ENCODE data around the gene SEC24D. TPM values are rescaled to one million over a fixed set of nuclear protein-coding genes. Genes with fewer than 3 reads are reported as not detected.
A peak's percentile ranks its signal among the peaks of the same experiment; 100 is the strongest.

Gene SEC24D
- total RNA-seq, 1 experiment from 2014 or later: 61.5 TPM

DNA sequence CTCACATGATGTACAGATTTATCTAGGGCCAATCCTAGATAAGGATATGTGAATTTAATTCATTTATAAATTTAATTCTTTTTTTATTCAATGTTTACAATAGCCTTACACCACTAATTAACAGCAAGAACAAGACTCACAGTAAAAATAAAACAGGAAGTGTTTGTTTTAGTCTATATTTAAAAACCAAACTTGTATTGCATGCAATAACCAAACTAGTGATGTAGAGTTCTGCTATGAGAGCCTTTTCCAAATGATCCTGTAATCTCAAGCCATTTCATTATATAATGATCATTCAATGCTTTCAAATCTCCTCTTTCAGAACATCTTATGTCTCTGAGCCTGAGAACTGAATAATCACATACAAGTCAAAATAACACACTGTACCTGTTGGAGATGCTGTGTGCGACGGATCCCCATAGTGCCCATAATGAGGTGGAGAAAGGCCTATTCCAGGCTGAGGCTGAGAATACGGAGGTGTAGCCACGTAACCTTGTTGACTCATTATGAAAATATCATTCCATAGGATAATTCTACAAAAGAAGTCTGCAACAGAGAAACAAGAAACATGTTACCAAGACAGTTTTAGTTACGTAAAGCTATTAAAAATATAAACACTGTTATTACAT lies 2.6 kb downstream of the SEC24D start:
- Histone ChIP-seq H4K91ac (ENCODE audit: insufficient read length, low read depth, low read length) (no peak overlapping the region), H2AK5ac (ENCODE audit: insufficient read length, low read length) (no peak overlapping the region), H3K79me2 (ENCODE audit: insufficient read depth, low read length) (peaks cover 14% of the 10 kb centered on the region; the same call in 1 of the 2 replicates), H3K23ac (ENCODE audit: insufficient read length, low read depth, low read length) (no peak overlapping the region), H3K27me3 (ENCODE audit: insufficient read depth, low read length) (no peaks in the 10 kb centered on the region), H2BK12ac (ENCODE audit: insufficient read length, low read depth, low read length) (no peak overlapping the region), H3T11ph (ENCODE audit: low read length) (no peak overlapping the region), H4K8ac (replicated peaks; ENCODE audit: insufficient read length, low read depth, low read length) (no peak overlapping the region), H3K4me2 (ENCODE audit: insufficient read depth, insufficient read length, low read length) (no peak overlapping the region), H2BK15ac (ENCODE audit: low read depth, low read length) (no peak overlapping the region), H2BK20ac (ENCODE audit: low read depth, low read length, poor library complexity, severe bottlenecking) (no peak overlapping the region), H3K9me3 (ENCODE audit: control insufficient read depth, low read depth, low read length) (no peaks in the 10 kb centered on the region), H3K27ac (ENCODE audit: insufficient read length, low read depth, low read length) (no peak overlapping the region), H4K5ac (ENCODE audit: insufficient read length, low read depth, low read length) (no peak overlapping the region), H3K4ac (ENCODE audit: low read depth, low read length) (no peak overlapping the region), H3K14ac (ENCODE audit: insufficient read depth, low read length) (no peak overlapping the region), H3K56ac (ENCODE audit: insufficient read length, low read depth, low read length) (no peak overlapping the region), H2BK5ac (ENCODE audit: insufficient read length, low read length) (no peak overlapping the region), H3K23me2 (ENCODE audit: insufficient read length, low read depth, low read length, poor library complexity, severe bottlenecking) (peaks cover 15% of the 10 kb centered on the region), H3K18ac (ENCODE audit: insufficient read length, low read depth, low read length) (no peak overlapping the region), H2BK120ac (ENCODE audit: low read depth, low read length, poor library complexity, severe bottlenecking) (no peak overlapping the region), H3K4me1 (ENCODE audit: insufficient read depth, low read length) (no peaks in the 10 kb centered on the region; the same call in 1 of the 2 replicates), H2AFZ (ENCODE audit: low read length) (no peak overlapping the region), H4K20me1 (ENCODE audit: control insufficient read depth, insufficient read depth, insufficient read length) (peaks cover 3% of the 10 kb centered on the region), H3K9ac (ENCODE audit: extremely low read depth, insufficient read length, low read length) (no peak overlapping the region), H3K79me1 (ENCODE audit: insufficient read depth, low read depth, low read length, poor library complexity, severe bottlenecking) (peaks cover 12% of the 10 kb centered on the region)
- Mint-ChIP-seq H3K9me3 (no peaks in the 10 kb centered on the region), H3K27me3 (ENCODE audit: low read depth) (no peaks in the 10 kb centered on the region), H3K27ac (no peak overlapping the region), H3K36me3 (ENCODE audit: insufficient read depth in 1 of 3, low read depth in 3 of 3) (peaks cover 22 to 45% (median 38%) of the 10 kb centered on the region in 3 experiments), H3K4me3 (peak overlapping the region in 1 of 2 experiments; percentile 1; a peak in 1 of 5 replicates), H3K4me1 (peaks cover 20 to 24% of the 10 kb centered on the region in 2 experiments)
- no peak for DNase-seq
- TF ChIP-seq, protein P1, sequence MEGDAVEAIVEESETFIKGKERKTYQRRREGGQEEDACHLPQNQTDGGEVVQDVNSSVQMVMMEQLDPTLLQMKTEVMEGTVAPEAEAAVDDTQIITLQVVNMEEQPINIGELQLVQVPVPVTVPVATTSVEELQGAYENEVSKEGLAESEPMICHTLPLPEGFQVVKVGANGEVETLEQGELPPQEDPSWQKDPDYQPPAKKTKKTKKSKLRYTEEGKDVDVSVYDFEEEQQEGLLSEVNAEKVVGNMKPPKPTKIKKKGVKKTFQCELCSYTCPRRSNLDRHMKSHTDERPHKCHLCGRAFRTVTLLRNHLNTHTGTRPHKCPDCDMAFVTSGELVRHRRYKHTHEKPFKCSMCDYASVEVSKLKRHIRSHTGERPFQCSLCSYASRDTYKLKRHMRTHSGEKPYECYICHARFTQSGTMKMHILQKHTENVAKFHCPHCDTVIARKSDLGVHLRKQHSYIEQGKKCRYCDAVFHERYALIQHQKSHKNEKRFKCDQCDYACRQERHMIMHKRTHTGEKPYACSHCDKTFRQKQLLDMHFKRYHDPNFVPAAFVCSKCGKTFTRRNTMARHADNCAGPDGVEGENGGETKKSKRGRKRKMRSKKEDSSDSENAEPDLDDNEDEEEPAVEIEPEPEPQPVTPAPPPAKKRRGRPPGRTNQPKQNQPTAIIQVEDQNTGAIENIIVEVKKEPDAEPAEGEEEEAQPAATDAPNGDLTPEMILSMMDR (conservative IDR thresholded peaks at IDR 0.05): no peak
- no CpG with 5 or more reads among the region's 5 CpGs for WGBS (ENCODE audit: extremely low coverage, insufficient read length, low lambda C conversion rate)
